NT2/D1 (cell line): Measurements from ENCODE around the gene LMOD2.

Experiments
- DNase-seq: peaks from one replicate; pipeline ENCODE4 v3.0.0-alpha.2; 2011; ENCODE audit warnings: low read depth, low spot score
- H3K27me3 ChIP-seq: 2 replicates; pipeline ENCODE4 v1.6.0; 2011; ENCODE audit warnings: mild to moderate bottlenecking; ENCODE audit not compliant: insufficient read length, insufficient read depth
- H3K36me3 ChIP-seq: 2 replicates; pipeline ENCODE4 v1.6.1; 2011; ENCODE audit warnings: mild to moderate bottlenecking, low read length, mixed read lengths; ENCODE audit not compliant: insufficient read depth, insufficient read length
- H3K4me1 ChIP-seq: 2 replicates; pipeline ENCODE4 v1.5.1; 2011; ENCODE audit not compliant: insufficient read depth, insufficient read length
- H3K4me3 ChIP-seq: 2 replicates; pipeline ENCODE4 v1.5.1; 2011; ENCODE audit warnings: low read depth; ENCODE audit not compliant: insufficient read length
- H3K9ac ChIP-seq: 2 replicates; pipeline ENCODE4 v1.6.0; 2011; ENCODE audit warnings: low read depth; ENCODE audit not compliant: insufficient read length
- H3K9me3 ChIP-seq: 2 replicates; pipeline ENCODE4 v1.5.1; 2011; ENCODE audit warnings: mild to moderate bottlenecking, low read length; ENCODE audit not compliant: insufficient read depth
- SUZ12 ChIP-seq: IDR thresholded peaks from 2 replicates; pipeline ENCODE4 v1.6.1; 2011; ENCODE audit not compliant: insufficient read length, insufficient read depth; ENCODE audit errors: extremely low read depth
- YY1 ChIP-seq: IDR thresholded peaks from 2 replicates; pipeline ENCODE4 v1.6.1; 2011; ENCODE audit not compliant: insufficient read length, insufficient read depth
- ZNF274 ChIP-seq: IDR thresholded peaks from 2 replicates; pipeline ENCODE4 v1.6.1; 2011; ENCODE audit warnings: mild to moderate bottlenecking, low read depth, low read length

The LMOD2 gene

DNA sequence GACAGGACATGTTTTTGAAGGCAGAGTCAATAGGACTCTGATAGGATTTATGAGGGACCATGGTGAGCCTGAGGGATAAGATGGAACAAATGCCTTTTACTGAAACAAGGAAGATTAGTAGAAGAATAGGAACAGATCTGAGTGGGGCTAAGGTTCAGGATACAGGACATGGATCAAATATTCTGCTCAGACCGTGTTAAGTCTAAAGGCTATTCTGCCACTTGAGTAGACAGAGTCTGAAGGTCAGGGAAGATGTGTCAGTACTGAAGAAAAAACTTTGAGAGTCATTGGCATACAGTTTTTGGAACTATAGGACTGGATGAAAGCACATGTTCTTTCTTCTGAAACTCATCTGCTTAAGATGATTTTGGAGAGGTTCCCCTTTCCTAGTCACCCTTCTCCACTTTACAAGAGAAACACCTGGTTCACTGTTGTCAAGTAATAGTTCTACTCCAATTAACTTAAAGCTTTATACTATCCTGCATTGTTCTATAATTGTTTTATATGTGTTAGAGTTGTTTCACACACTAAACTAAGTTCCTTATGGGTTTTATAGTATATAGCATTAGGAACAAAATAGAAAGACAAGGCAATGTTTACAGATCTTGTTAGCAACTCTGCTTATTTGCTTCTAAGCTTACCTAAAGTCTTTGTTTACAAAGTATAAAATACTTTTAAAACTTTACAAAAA, 49.7 kb downstream of the LMOD2 start:
- H3K36me3 ChIP-seq = peaks cover 38% of the 10 kb centered on the region
- no peak overlapping the region for H3K4me3 ChIP-seq
- no peak for DNase-seq
- H3K9me3 ChIP-seq = no peaks in the 10 kb centered on the region
- no peak overlapping the region for H3K9ac ChIP-seq
- H3K27me3 ChIP-seq = no peaks in the 10 kb centered on the region
- H3K4me1 ChIP-seq = no peaks in the 10 kb centered on the region
- TF ChIP-seq YY1 (no peak), SUZ12 (no peak), ZNF274 (no peak)

DNA sequence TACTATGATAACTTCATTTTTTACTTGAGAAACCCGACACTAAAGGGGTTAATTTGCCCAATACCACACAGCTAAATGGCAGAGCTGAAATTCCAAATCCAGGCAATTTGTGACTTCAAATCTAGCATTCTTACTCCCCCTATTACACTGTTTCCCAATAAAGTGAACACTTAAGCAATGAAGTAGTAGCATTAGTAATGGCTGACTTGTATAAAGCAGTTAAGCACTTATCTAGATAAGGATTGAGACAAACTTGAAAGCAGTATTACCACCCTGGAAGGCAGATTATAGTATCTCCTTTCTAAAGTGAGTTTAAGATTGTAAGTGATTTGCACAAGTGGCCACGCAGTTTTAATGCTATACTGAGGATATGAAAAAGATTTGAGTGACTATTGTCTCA, 53.9 kb downstream of the LMOD2 start:
- no peak overlapping the region for H3K4me3 ChIP-seq
- no peak for TF ChIP-seq SUZ12
- no peak for TF ChIP-seq ZNF274
- TF ChIP-seq YY1 = no peak
- H3K9me3 ChIP-seq = no peaks in the 10 kb centered on the region
- peaks cover 39% of the 10 kb centered on the region for H3K36me3 ChIP-seq
- no peaks in the 10 kb centered on the region for H3K4me1 ChIP-seq
- no peak overlapping the region for H3K9ac ChIP-seq
- DNase-seq = no peak
- H3K27me3 ChIP-seq = no peaks in the 10 kb centered on the region

GRCh38 chr7:123710683-123711082, 55.0 kb downstream of the LMOD2 start:
- Histone ChIP-seq H3K4me3 (no peak overlapping the region), H3K4me1 (no peaks in the 10 kb centered on the region), H3K27me3 (no peaks in the 10 kb centered on the region), H3K9ac (no peak overlapping the region), H3K9me3 (no peaks in the 10 kb centered on the region), H3K36me3 (peaks cover 34% of the 10 kb centered on the region)
- TF ChIP-seq YY1 (no peak), SUZ12 (no peak)
- DNase-seq = no peak

GRCh38 chr7:123711832-123712293, 56.2 kb downstream of the LMOD2 start:
- no peak for TF ChIP-seq YY1
- no peak for TF ChIP-seq ZNF274
- TF ChIP-seq SUZ12 = no peak
- H3K4me1 ChIP-seq = no peaks in the 10 kb centered on the region
- H3K9me3 ChIP-seq = no peaks in the 10 kb centered on the region
- H3K9ac ChIP-seq = no peak overlapping the region
- H3K27me3 ChIP-seq = no peaks in the 10 kb centered on the region
- DNase-seq = no peak
- H3K4me3 ChIP-seq = no peak overlapping the region
- H3K36me3 ChIP-seq = peaks cover 26% of the 10 kb centered on the region

DNA sequence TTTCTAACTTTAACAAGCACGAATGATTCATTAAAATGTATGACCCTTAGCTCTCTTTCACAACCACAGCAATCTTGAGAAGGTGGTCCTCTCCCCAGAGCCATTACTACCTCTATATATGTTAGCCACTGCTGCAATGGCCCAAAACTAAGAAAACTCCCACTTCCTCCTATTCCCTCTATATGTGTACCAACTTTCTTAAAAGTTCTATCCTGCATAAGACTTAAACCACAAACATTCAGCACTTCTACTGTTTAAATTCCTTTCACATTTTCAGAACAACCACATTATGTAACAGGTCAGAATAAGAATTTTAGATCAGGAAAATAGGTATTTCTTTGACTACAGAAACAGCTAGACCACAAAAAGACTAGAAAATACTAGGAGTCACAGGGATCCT, 57.0 kb downstream of the LMOD2 start:
- Histone ChIP-seq H3K4me1 (no peaks in the 10 kb centered on the region), H3K36me3 (peaks cover 19% of the 10 kb centered on the region), H3K4me3 (no peak overlapping the region), H3K27me3 (no peaks in the 10 kb centered on the region), H3K9ac (no peak overlapping the region), H3K9me3 (no peaks in the 10 kb centered on the region)
- no peak for DNase-seq
- no peak for TF ChIP-seq ZNF274
- TF ChIP-seq YY1 = no peak
- no peak for TF ChIP-seq SUZ12
